ENCODE data around the gene RGS7.

Gene RGS7

GRCh38 chr1:241357366-241358340, 648 bp upstream of the RGS7 start:
- in situ Hi-C loops (cut with MboI; ENCODE audit: low sequenced_read_pairs) = no loop called here
- Histone ChIP-seq H3K36me3 (replicated peaks) (no peaks in the 10 kb centered on the region), H3K4me1 (no peaks in the 10 kb centered on the region), H3K9me3 (no peaks in the 10 kb centered on the region), H3K4me3 (peak overlapping the region; percentile 31), H3K27me3 (ENCODE audit: low read depth) (peaks cover 13% of the 10 kb centered on the region)
- DNase-seq (ENCODE audit: low spot score in 2 of 2) = no peak

- DNase-seq (ENCODE audit: low spot score in 2 of 2) = no peak
- peak overlapping the region; percentile 31 for H3K4me3 ChIP-seq
- in situ Hi-C loops (cut with MboI; ENCODE audit: low sequenced_read_pairs) = no loop called here
Observed at GRCh38 chr1:241356187-241356518, 852 bp downstream of the RGS7 start.

DNA sequence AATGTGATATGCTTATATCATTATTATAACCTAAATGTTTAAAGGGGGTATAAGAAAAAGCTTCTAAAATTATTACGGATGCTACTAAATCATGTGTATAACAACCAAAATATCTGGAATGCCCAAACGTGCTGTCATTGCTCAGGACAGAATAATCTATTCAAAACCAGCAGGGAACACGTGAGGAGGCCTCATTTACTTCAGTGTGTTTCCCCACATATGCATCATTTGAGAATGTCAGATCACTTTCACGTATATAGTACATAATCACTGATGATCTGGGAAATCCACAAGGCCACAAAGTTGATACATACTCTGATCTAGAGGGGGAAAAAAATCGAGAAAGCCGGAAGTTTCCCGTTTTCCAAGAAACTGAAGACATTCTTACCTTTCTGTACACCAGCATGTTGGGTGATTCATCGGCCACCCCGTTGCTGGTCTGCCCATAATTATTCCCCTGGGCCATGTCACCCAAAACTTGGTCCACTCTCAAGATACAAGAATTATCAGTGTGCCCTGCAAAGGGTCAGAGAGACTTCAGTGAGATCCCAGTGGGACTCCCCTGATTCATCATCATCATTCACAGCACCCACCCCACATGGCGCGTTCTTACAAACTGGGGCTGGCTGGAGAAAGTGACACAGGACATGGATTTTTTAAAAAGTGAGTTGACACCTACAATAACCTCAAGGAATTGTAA, 1.5 kb downstream of the RGS7 start:
- peaks cover 13% of the 10 kb centered on the region for H3K27me3 ChIP-seq (ENCODE audit: low read depth)
- DNase-seq (ENCODE audit: low spot score in 2 of 2) = no peak
- no peaks in the 10 kb centered on the region for H3K4me1 ChIP-seq
- H3K4me3 ChIP-seq = no peak overlapping the region
- no peaks in the 10 kb centered on the region for H3K9me3 ChIP-seq
- no peaks in the 10 kb centered on the region for H3K36me3 ChIP-seq (replicated peaks)
- in situ Hi-C loops (cut with MboI; ENCODE audit: low sequenced_read_pairs) = no loop called here

More at GRCh38 chr1:241356187-241356518, 852 bp downstream of the RGS7 start:
- Histone ChIP-seq H3K4me1 (no peaks in the 10 kb centered on the region), H3K9me3 (no peaks in the 10 kb centered on the region), H3K27me3 (ENCODE audit: low read depth) (peaks cover 13% of the 10 kb centered on the region), H3K36me3 (replicated peaks) (no peaks in the 10 kb centered on the region)

- H3K9me3 ChIP-seq = no peaks in the 10 kb centered on the region
- in situ Hi-C loops (cut with MboI; ENCODE audit: low sequenced_read_pairs) = no loop called here
- no peak overlapping the region for H3K4me3 ChIP-seq
- peaks cover 9% of the 10 kb centered on the region for H3K27me3 ChIP-seq (ENCODE audit: low read depth)
- DNase-seq (ENCODE audit: low spot score in 2 of 2) = no peak
- H3K4me1 ChIP-seq = no peaks in the 10 kb centered on the region
- H3K36me3 ChIP-seq (replicated peaks) = no peaks in the 10 kb centered on the region
Observed at GRCh38 chr1:241352401-241352800, 4.6 kb downstream of the RGS7 start.

DNA sequence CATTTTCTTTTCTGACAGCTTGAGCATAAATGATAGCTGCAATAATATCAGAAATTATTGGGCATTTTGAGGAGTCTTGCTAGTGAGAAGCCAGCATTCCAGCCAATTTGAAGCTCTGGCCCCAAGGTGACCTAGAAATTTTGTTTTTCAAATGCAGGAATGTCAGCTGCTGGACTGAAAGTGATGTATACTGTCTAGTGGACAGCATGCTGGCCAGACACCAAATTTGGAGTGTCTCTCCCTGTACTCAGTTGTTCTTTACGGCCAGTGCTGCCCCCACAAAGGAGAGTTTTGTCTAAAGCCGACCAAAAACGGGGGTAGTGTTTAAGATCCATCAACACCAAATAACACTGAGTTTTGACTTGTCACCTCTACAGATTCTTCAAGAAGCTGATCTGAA, 5.2 kb downstream of the RGS7 start:
- Histone ChIP-seq H3K4me3 (no peak overlapping the region), H3K36me3 (replicated peaks) (no peaks in the 10 kb centered on the region), H3K27me3 (ENCODE audit: low read depth) (peaks cover 9% of the 10 kb centered on the region), H3K9me3 (no peaks in the 10 kb centered on the region), H3K4me1 (no peaks in the 10 kb centered on the region)
- no peak for DNase-seq (ENCODE audit: low spot score in 2 of 2)
- in situ Hi-C loops (cut with MboI; ENCODE audit: low sequenced_read_pairs) = no loop called here

GRCh38 chr1:241343956-241344355, 13.0 kb downstream of the RGS7 start:
- Histone ChIP-seq H3K27me3 (ENCODE audit: low read depth) (0 out of 2 replicates have a peak, but pooled peaks cover 4% of the 10 kb centered on the region), H3K9me3 (no peaks in the 10 kb centered on the region), H3K4me3 (no peak overlapping the region), H3K4me1 (no peaks in the 10 kb centered on the region), H3K36me3 (replicated peaks) (no peaks in the 10 kb centered on the region)
- DNase-seq (ENCODE audit: low spot score in 2 of 2) = no peak
- in situ Hi-C loops (cut with MboI; ENCODE audit: low sequenced_read_pairs) = no loop called here

DNA sequence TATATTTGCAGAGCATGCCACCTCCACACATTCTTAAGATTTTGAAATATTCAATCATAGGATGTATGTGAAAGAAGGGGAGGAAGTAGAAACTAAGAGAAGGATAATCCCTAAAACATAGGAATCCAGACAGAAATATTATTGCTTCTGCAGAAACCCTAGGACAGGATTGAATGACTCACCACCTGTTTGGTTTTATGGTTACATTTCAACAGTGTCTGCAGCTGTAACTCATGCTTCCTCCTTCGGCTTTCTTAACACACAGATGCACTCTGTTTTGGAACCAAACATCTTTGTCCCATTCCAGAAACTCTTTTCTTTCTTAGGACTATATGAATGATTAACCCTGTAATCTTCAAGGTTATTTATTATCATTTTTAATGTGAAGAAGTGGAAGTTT, 20.7 kb downstream of the RGS7 start:
- no peak for DNase-seq (ENCODE audit: low spot score in 2 of 2)
- in situ Hi-C loops (cut with MboI; ENCODE audit: low sequenced_read_pairs) = no loop called here

GRCh38 chr1:241332987-241333386, 24.0 kb downstream of the RGS7 start:
- H3K9me3 ChIP-seq = no peaks in the 10 kb centered on the region
- no peaks in the 10 kb centered on the region for H3K36me3 ChIP-seq (replicated peaks)
- no peak for DNase-seq (ENCODE audit: low spot score in 2 of 2)
- no peaks in the 10 kb centered on the region for H3K4me1 ChIP-seq
- no peaks in the 10 kb centered on the region for H3K27me3 ChIP-seq (ENCODE audit: low read depth)
- in situ Hi-C loops (cut with MboI; ENCODE audit: low sequenced_read_pairs) = no loop called here
- H3K4me3 ChIP-seq = no peak overlapping the region

More for the DNA sequence above, 20.7 kb downstream of the RGS7 start:
- Histone ChIP-seq H3K9me3 (no peaks in the 10 kb centered on the region), H3K4me1 (no peaks in the 10 kb centered on the region), H3K36me3 (replicated peaks) (no peaks in the 10 kb centered on the region), H3K4me3 (no peak overlapping the region), H3K27me3 (ENCODE audit: low read depth) (0 out of 2 replicates have a peak, but pooled peaks cover 4% of the 10 kb centered on the region)

DNA sequence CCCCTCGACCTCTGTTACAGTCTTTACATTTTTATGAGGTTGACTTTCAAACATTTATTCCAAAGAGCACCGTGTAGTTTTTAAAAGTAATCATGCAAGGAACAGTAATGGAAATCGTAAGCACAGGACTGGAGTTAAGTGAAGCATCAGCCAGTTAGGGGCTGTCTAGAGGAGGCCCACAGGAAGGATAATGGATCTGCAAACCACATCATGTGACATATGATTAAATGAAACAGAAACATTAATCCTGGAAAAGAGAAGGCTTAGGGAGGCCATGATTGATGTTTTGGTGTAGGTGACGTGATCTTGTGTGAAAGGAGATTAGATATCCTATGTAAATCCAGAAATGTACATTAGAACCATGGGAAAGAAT, 25.0 kb downstream of the RGS7 start:
- no peak for DNase-seq (ENCODE audit: low spot score in 2 of 2)
- in situ Hi-C loops (cut with MboI; ENCODE audit: low sequenced_read_pairs) = no loop called here
- Histone ChIP-seq H3K9me3 (no peaks in the 10 kb centered on the region), H3K36me3 (replicated peaks) (no peaks in the 10 kb centered on the region), H3K4me3 (no peak overlapping the region), H3K4me1 (no peaks in the 10 kb centered on the region), H3K27me3 (ENCODE audit: low read depth) (no peaks in the 10 kb centered on the region)

- in situ Hi-C loops (cut with MboI; ENCODE audit: low sequenced_read_pairs) = no loop called here
- no peaks in the 10 kb centered on the region for H3K36me3 ChIP-seq (replicated peaks)
- no peak for DNase-seq (ENCODE audit: low spot score in 2 of 2)
- H3K27me3 ChIP-seq (ENCODE audit: low read depth) = no peaks in the 10 kb centered on the region
- H3K9me3 ChIP-seq = no peaks in the 10 kb centered on the region
- H3K4me1 ChIP-seq = no peaks in the 10 kb centered on the region
- no peak overlapping the region for H3K4me3 ChIP-seq
Observed at GRCh38 chr1:241331328-241332036, 25.5 kb downstream of the RGS7 start.

GRCh38 chr1:241330619-241331327, 26.2 kb downstream of the RGS7 start:
- H3K4me3 ChIP-seq = no peak overlapping the region
- in situ Hi-C loops (cut with MboI; ENCODE audit: low sequenced_read_pairs) = no loop called here
- no peaks in the 10 kb centered on the region for H3K36me3 ChIP-seq (replicated peaks)
- H3K4me1 ChIP-seq = no peaks in the 10 kb centered on the region
- no peaks in the 10 kb centered on the region for H3K27me3 ChIP-seq (ENCODE audit: low read depth)
- no peak for DNase-seq (ENCODE audit: low spot score in 2 of 2)
- no peaks in the 10 kb centered on the region for H3K9me3 ChIP-seq

DNA sequence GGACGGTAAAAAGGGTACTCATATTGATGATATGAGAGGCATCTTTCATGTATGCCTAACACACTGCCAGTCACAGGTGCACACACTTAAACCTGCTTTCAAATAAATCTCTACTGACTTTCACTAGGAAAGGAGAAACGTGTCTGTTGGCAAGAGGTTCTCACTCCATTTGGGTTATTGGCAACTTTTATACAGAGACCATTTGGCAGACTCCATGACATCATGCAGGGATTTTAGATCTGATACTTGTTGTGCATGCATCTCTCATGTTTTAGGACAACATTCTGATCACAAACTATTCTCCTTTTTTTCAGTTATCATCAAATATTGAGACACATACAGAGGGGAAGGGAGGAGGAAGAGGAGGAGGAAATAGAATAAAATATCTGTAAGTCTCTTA, 31.5 kb downstream of the RGS7 start:
- no peak overlapping the region for H3K4me3 ChIP-seq
- H3K36me3 ChIP-seq (replicated peaks) = no peaks in the 10 kb centered on the region
- no peaks in the 10 kb centered on the region for H3K4me1 ChIP-seq
- no peaks in the 10 kb centered on the region for H3K9me3 ChIP-seq
- in situ Hi-C loops (cut with MboI; ENCODE audit: low sequenced_read_pairs) = no loop called here
- no peaks in the 10 kb centered on the region for H3K27me3 ChIP-seq (ENCODE audit: low read depth)
- no peak for DNase-seq (ENCODE audit: low spot score in 2 of 2)

- DNase-seq (ENCODE audit: low spot score in 2 of 2) = peak in 1 of 2 experiments; percentile 66
- Histone ChIP-seq H3K9me3 (no peaks in the 10 kb centered on the region), H3K27me3 (ENCODE audit: low read depth) (no peaks in the 10 kb centered on the region), H3K4me3 (no peak overlapping the region), H3K4me1 (no peaks in the 10 kb centered on the region), H3K36me3 (replicated peaks) (no peaks in the 10 kb centered on the region)
- in situ Hi-C loops (cut with MboI; ENCODE audit: low sequenced_read_pairs) = no loop called here
Observed at GRCh38 chr1:241323514-241324195, 33.4 kb downstream of the RGS7 start.
